Heart right ventricle (tissue), 16 donors: ENCODE data around the gene TIMM17B. TPM values are rescaled to one million over a fixed set of nuclear protein-coding genes. Genes with fewer than 3 reads are reported as not detected.

Experiments used
- ATAC-seq, 8 donors: fragments of 200-7000 bp; cut with Tn5 transposase; one replicate each; pipeline ENCODE4 v1.9.1; 2020; ENCODE audit warnings: mild to moderate bottlenecking in 8 of 8, moderate library complexity in 8 of 8, moderate number of reproducible peaks in 1 of 8
- DNase-seq, 2 donors: peaks; one replicate each; pipeline ENCODE4 v3.0.0-alpha.2; 2020
- H3K27ac ChIP-seq, 10 donors: fragments of 200-600 bp; sonication (generic) in 2 of 10; one replicate each; pipeline versions ENCODE4 v1.5.0 to v1.8.0; 2020 to 2022; ENCODE audit warnings: mild to moderate bottlenecking in 3 of 10
- H3K27me3 ChIP-seq, 7 donors: fragments of 200-600 bp; one replicate each; pipeline ENCODE4 v1.8.0; 2021 to 2022; ENCODE audit warnings: mild to moderate bottlenecking in 2 of 7
- H3K36me3 ChIP-seq, 9 donors: fragments of 200-600 bp; sonication (generic) in 1 of 9; one replicate each; pipeline versions ENCODE4 v1.5.0 to v1.8.0; 2020 to 2022; ENCODE audit warnings: mild to moderate bottlenecking in 2 of 9
- H3K4me1 ChIP-seq, 9 donors: fragments of 200-600 bp; sonication (generic) in 1 of 9; one replicate each; pipeline versions ENCODE4 v1.5.0 to v1.8.0; 2020 to 2022; ENCODE audit warnings: mild to moderate bottlenecking in 4 of 9
- H3K4me3 ChIP-seq, 10 donors: fragments of 200-600 bp; sonication (generic) in 2 of 10; one replicate each; pipeline versions ENCODE4 v1.5.0 to v1.8.0; 2020 to 2022; ENCODE audit warnings: mild to moderate bottlenecking in 7 of 10, moderate library complexity in 2 of 10
- H3K9me3 ChIP-seq, 11 donors: fragments of 200-600 bp in 10 of 11; sonication (generic) in 2 of 11; one replicate each; pipeline versions ENCODE4 v1.5.0 to v1.8.0; 2013 to 2022; ENCODE audit warnings: mild to moderate bottlenecking in 2 of 11, control low read depth in 1 of 11, moderate library complexity in 1 of 11
- WGBS, 2 donors: extraction: QIAGEN DNeasy Blood & Tissue Kit; methylation state at CpG; one replicate each; pipeline ENCODE4 v1.1.7; 2013; ENCODE audit warnings: inconsistent platforms in 1 of 2; 5-methylcytosine and 5-hydroxymethylcytosine counted together
- intact Hi-C, 10 donors: fragments of 100-400 bp; cut with DNase I; formaldehyde crosslinking; loops; one replicate each; pipeline versions ENCODE4 v1.11.1 to v1.14.2; 2022
- polyA plus RNA-seq, 2 donors: library from polyadenylated mRNA; stranded (reverse); fragments of 200-250 nt; gene quantifications; one replicate each; pipeline ENCODE4 v1.2.3, GENCODE V29; 2013
- total RNA-seq, 10 donors: library from RNA; stranded (reverse); fragmentation: NEBNext Ultra II Directional in 3 of 10; extraction: Animal tissue kit (Norgen Biotek cat#: 25700) in 3 of 10; gene quantifications; one replicate each; pipeline versions ENCODE4 v1.2.1 to v1.2.4, GENCODE V29; 2021 to 2023
- TF ChIP-seq, protein P1 (sequence below), 9 donors: fragments of 200-600 bp; sonication (generic) in 2 of 9; IDR thresholded peaks; one replicate each; pipeline versions ENCODE4 v1.5.0 to v1.8.0; 2021 to 2022; ENCODE audit warnings: antibody characterized with exemption in 9 of 9, mild to moderate bottlenecking in 5 of 9, moderate library complexity in 1 of 9
- donor health status: Arrhythmogenic right ventricular cardiomyopathy.
- donor health status: ischemic (EF 13 %, LVEDD 7.1; RV severe dilation, severe dysfunction).
- donor health status: healthy with polysubstance abuse.
- donor health status: DM: no; HTN: yes; CAD: no.
- donor health status: DM: no; HTN: no; CAD: no.
- donor health status: ischemic (EF 25% LVEDD 6.9; RV normal size, moderate dysfunction).
- donor health status: ischemic (EF 25% LVEDD 5.7; RV mildly dilated, moderate dysfunction).
- donor health status: healthy.
- donor health status: DM: yes; HTN: yes; CAD: no.
- donor health status: Ischemic cardiomyopathy.
- donor health status: ischemic (EF 35%, LVEDD 5.7; RV mildly dilated, moderate dysfunction).
- donor health status: nonischemic (EF 11% LVEDD 7.7; RV severe dilation, severe dysfunction).
- donor health status: DM: yes; HTN: yes; CAD: no.
- donor health status: PGD.
- donor health status: ischemic (EF 29% LVEDD 5.4; RV normal size, mild dysfunction).
- donor health status: nonischemic (EF 23%, LVEDD 6.1; RV moderate dilation, normal function).

The TIMM17B gene
- total and polyA plus RNA-seq, 12 donors, result 58.3 to 100 (median 67.0) TPM

DNA sequence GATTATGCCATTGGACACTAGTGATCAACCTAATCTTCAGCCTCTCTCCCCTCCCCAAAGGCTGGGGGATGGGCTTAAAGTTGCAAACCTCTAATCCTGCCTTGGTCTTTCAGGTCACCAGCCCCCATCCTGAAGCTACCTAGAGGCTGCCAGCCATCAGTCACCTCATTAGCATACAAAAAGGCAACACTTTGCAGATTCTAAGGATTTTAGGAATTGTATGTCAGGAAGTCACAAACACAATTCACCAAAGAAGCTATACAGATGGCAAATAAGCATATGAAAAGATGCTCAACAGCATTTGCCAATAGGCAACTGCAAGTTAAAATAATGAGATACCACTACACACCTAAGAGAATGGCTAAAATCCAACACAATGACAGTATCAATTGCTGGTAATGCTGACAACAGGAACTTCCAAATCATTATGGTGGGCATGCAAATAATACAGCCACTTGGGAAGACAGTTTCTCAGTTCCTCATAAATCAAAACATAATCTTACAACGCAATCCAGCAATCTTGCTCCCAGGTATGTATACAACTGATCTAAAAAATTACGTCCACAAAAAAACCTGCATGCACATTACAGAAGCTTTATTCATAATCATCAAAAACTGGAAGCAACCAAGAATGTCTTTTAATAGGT, 30.3 kb upstream of the TIMM17B start:
- ATAC-seq (no peak), DNase-seq (no peak)
- H3K27me3 ChIP-seq, result no peaks in the 10 kb centered on the region
- 88 to 97% methylated on average over 2 of the region's 2 CpGs for WGBS, 2 donors
- H3K36me3 ChIP-seq, result peaks cover 0 to 92% (median 0%) of the 10 kb centered on the region in 9 donors
- intact Hi-C loops, result no loop called here
- H3K27ac ChIP-seq, result no peak overlapping the region
- no peaks in the 10 kb centered on the region for H3K9me3 ChIP-seq
- TF ChIP-seq, protein P1, sequence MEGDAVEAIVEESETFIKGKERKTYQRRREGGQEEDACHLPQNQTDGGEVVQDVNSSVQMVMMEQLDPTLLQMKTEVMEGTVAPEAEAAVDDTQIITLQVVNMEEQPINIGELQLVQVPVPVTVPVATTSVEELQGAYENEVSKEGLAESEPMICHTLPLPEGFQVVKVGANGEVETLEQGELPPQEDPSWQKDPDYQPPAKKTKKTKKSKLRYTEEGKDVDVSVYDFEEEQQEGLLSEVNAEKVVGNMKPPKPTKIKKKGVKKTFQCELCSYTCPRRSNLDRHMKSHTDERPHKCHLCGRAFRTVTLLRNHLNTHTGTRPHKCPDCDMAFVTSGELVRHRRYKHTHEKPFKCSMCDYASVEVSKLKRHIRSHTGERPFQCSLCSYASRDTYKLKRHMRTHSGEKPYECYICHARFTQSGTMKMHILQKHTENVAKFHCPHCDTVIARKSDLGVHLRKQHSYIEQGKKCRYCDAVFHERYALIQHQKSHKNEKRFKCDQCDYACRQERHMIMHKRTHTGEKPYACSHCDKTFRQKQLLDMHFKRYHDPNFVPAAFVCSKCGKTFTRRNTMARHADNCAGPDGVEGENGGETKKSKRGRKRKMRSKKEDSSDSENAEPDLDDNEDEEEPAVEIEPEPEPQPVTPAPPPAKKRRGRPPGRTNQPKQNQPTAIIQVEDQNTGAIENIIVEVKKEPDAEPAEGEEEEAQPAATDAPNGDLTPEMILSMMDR (IDR thresholded peaks at IDR 0.05), result no peak
- H3K4me3 ChIP-seq, result no peak overlapping the region
- H3K4me1 ChIP-seq, result no peaks in the 10 kb centered on the region

DNA sequence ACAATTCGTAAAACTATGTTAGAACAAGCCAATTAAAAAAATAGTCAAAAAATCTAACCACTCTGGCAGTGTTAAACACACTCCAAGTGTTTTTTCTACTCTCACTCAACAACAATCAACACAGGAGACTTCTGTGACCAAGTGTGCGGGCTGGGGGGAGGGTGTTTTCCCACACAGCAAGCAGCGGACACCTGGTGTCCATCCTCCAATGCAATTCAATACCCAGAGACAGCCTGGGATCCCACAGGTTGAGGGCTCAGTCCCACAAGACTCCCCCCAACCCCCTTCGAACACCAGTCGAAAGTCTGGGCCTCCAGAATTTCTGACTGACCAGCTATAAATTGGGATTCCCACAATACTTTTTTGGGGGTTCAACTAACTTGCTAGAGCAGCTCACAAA, 29.6 kb upstream of the TIMM17B start:
- intact Hi-C loops, result no loop called here
- no peak for DNase-seq
- no peak overlapping the region for H3K27ac ChIP-seq
- WGBS, 2 donors, result 88 to 89% methylated on average over 5 of the region's 5 CpGs
- no peak for ATAC-seq
- TF ChIP-seq, protein P1 (IDR thresholded peaks at IDR 0.05), result no peak
- H3K27me3 ChIP-seq, result no peaks in the 10 kb centered on the region
- no peak overlapping the region for H3K4me3 ChIP-seq
- peaks cover 0 to 92% (median 0%) of the 10 kb centered on the region in 9 donors for H3K36me3 ChIP-seq
- no peaks in the 10 kb centered on the region for H3K9me3 ChIP-seq
- no peaks in the 10 kb centered on the region for H3K4me1 ChIP-seq

DNA sequence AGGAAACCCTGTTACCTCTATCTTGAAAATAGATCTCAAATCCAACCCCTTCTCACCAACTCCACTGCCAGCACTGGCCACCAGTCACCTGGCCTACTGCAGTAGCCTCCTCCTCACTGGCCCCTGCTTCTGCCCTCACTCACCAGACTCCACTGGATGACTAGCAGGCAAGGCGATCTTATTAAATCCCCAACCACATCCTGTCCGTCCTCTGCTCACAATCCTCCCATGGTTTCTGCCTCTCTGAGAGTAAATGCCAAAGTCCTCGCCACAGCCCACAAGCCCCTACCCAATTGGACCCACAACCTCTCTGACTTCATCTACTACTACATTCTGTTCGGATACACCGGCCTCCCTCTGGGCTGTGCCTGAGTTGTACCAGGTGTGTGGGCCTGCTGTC, 26.7 kb upstream of the TIMM17B start:
- TF ChIP-seq, protein P1 (IDR thresholded peaks at IDR 0.05), result no peak
- Histone ChIP-seq H3K9me3 (no peaks in the 10 kb centered on the region), H3K36me3 (peaks cover 0 to 70% (median 0%) of the 10 kb centered on the region in 9 donors), H3K27ac (no peak overlapping the region), H3K4me3 (no peak overlapping the region), H3K27me3 (no peaks in the 10 kb centered on the region), H3K4me1 (peaks cover 0 to 10% (median 3%) of the 10 kb centered on the region in 9 donors)
- WGBS, 2 donors, result 95 to 96% methylated on average over 5 of the region's 5 CpGs
- DNase-seq (no peak), ATAC-seq (no peak)
- intact Hi-C loops, result no loop called here

DNA sequence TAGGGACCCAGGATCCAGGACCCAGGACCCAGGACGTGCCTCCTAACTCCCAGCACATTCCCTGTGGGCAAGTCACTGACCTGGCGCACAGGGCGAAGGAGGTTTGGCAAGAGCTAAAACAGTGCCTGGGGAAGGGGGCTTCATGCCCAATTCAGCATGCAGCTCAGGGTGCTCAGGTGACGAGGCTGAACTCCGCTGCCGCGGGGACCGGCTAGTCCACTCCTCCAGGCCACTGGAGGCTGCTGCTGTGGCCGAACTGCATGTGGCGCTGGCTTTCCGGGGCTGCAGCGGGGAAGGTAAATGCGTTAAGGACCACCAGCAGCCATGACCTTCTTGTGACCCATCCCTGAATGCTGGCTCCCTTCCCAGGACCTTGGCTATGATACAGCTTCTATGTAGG, 26.2 kb upstream of the TIMM17B start:
- H3K27me3 ChIP-seq, result no peaks in the 10 kb centered on the region
- ATAC-seq, result no peak
- no peak overlapping the region for H3K27ac ChIP-seq
- H3K9me3 ChIP-seq, result no peaks in the 10 kb centered on the region
- H3K4me3 ChIP-seq, result no peak overlapping the region
- TF ChIP-seq, protein P1 (IDR thresholded peaks at IDR 0.05), result no peak
- peaks cover 0 to 11% (median 4%) of the 10 kb centered on the region in 9 donors for H3K4me1 ChIP-seq
- no peak for DNase-seq
- WGBS, 2 donors, result 81 to 84% methylated on average over 13 of the region's 13 CpGs
- intact Hi-C loops, result no loop called here
- peaks cover 0 to 70% (median 0%) of the 10 kb centered on the region in 9 donors for H3K36me3 ChIP-seq
